HepG2 (cell line): Measurements from ENCODE around the gene RETREG2. TPM values are rescaled to one million over a fixed set of nuclear protein-coding genes. Genes with fewer than 3 reads are reported as not detected.

Experiments
- AHR ChIP-seq: IDR thresholded peaks from 2 replicates; pipeline ENCODE4 v1.6.1; 2018; ENCODE audit warnings: missing genetic modification reagents, missing compliant biosample characterization
- BHLHE40 ChIP-seq: IDR thresholded peaks from 2 replicates; pipeline ENCODE4 v1.6.1; 2011; ENCODE audit warnings: low read length, improper control_type of control experiment
- EEA1 ChIP-seq: sonication (generic); formaldehyde crosslinking; IDR thresholded peaks from 2 replicates; pipeline ENCODE4 v1.5.1; 2020; ENCODE audit warnings: mild to moderate bottlenecking, missing genetic modification reagents, borderline replicate concordance
- EHMT2 ChIP-seq: fragments of 200-600 bp; sonication (generic); IDR thresholded peaks from 2 replicates; pipeline ENCODE4 v1.7.0; 2017; ENCODE audit warnings: antibody characterized with exemption, low read depth, low read length, borderline replicate concordance
- GATAD1 ChIP-seq: IDR thresholded peaks from 2 replicates; pipeline ENCODE4 v1.6.1; 2016; ENCODE audit warnings: missing genetic modification reagents, missing compliant biosample characterization
- HMG20A ChIP-seq: IDR thresholded peaks from 2 replicates; pipeline ENCODE4 v1.6.1; 2016; ENCODE audit warnings: borderline replicate concordance
- NFIB ChIP-seq: sonication (generic); formaldehyde crosslinking; IDR thresholded peaks from 2 replicates; pipeline ENCODE4 v1.9.0; 2021; ENCODE audit warnings: missing genetic modification reagents, mild to moderate bottlenecking, borderline replicate concordance
- RARG ChIP-seq: sonication (generic); formaldehyde crosslinking; IDR thresholded peaks from 2 replicates; pipeline ENCODE4 v1.4.0; 2020; ENCODE audit warnings: low read depth, mild to moderate bottlenecking, missing genetic modification reagents
- RELA ChIP-seq: sonication (generic); formaldehyde crosslinking; IDR thresholded peaks from 2 replicates; pipeline ENCODE4 v1.4.0; 2020; ENCODE audit warnings: missing genetic modification reagents
- RNF2 ChIP-seq: fragments of 450-650 bp; conservative IDR thresholded peaks from 2 replicates; pipeline ENCODE4 v1.6.1; 2016; ENCODE audit warnings: low read depth
- TSC22D2 ChIP-seq: sonication (generic); formaldehyde crosslinking; IDR thresholded peaks from 2 replicates; pipeline ENCODE4 v1.5.1; 2020; ENCODE audit warnings: missing genetic modification reagents, mild to moderate bottlenecking, borderline replicate concordance
- ZBTB21 ChIP-seq: sonication (generic); formaldehyde crosslinking; IDR thresholded peaks from 2 replicates; pipeline ENCODE4 v1.4.0; 2020; ENCODE audit warnings: missing genetic modification reagents
- ZBTB4 ChIP-seq: sonication (generic); formaldehyde crosslinking; IDR thresholded peaks from 2 replicates; pipeline ENCODE4 v1.4.0; 2020; ENCODE audit warnings: missing genetic modification reagents, mild to moderate bottlenecking, borderline replicate concordance
- ZNF251 ChIP-seq: sonication (generic); formaldehyde crosslinking; IDR thresholded peaks from 2 replicates; pipeline ENCODE4 v1.9.0; 2021; ENCODE audit warnings: mild to moderate bottlenecking, missing genetic modification reagents
- ZNF296 ChIP-seq: sonication (generic); formaldehyde crosslinking; conservative IDR thresholded peaks from 2 replicates; pipeline ENCODE4 v1.5.0; 2020; ENCODE audit warnings: mild to moderate bottlenecking, missing genetic modification reagents
- ZNF350 ChIP-seq: sonication (generic); formaldehyde crosslinking; IDR thresholded peaks from 2 replicates; pipeline ENCODE4 v1.4.0; 2020; ENCODE audit warnings: mild to moderate bottlenecking, low read depth, missing genetic modification reagents, borderline replicate concordance
- ZNF800 ChIP-seq: sonication (generic); formaldehyde crosslinking; IDR thresholded peaks from 2 replicates; pipeline ENCODE4 v1.4.0; 2020; ENCODE audit warnings: missing genetic modification reagents
- polyA plus RNA-seq, 8 experiments: library from polyadenylated mRNA; depleted of rRNA in 3 of 8; stranded (reverse) in 7 of 8; unstranded in 1 of 8; fragments of >200 nt; fragmentation: Illumina TruSeq in 4 of 8; extraction: Trizol in 4 of 8; gene quantifications; 2 replicates each; pipeline versions ENCODE4 v1.2.1 to v1.2.3, GENCODE V29; 2011 to 2016; ENCODE audit warnings: low read depth in 4 of 8, missing spikeins in 1 of 8, mixed read lengths in 1 of 8; ENCODE audit not compliant: insufficient read depth in 1 of 8
- total RNA-seq, 5 experiments: library from RNA; depleted of rRNA; stranded (reverse); fragments of >200 nt; fragmentation: Illumina TruSeq; extraction: Trizol; gene quantifications; 2 replicates each; pipeline ENCODE4 v1.2.3, GENCODE V29; 2016; ENCODE audit warnings: low read depth in 1 of 5
- TF ChIP-seq, protein P1 (sequence below): fragments of 450-650 bp; IDR thresholded peaks from 2 replicates; pipeline ENCODE4 v1.6.1; 2016
- TF ChIP-seq, protein P2 (sequence below): sonication (generic); formaldehyde crosslinking; IDR thresholded peaks from 2 replicates; pipeline ENCODE4 v1.9.0; 2021; ENCODE audit warnings: missing genetic modification reagents, mild to moderate bottlenecking, borderline replicate concordance

Gene RETREG2
- total and polyA plus RNA-seq, 2 of the 13 experiments (the other 11 are each of a cell fraction or from before 2014, with no cell fraction given) = 86.0 to 134 TPM

- TF ChIP-seq ZBTB4 (peak; percentile 18; the same call in 1 of the 2 replicates), HMG20A (CRISPR knock-in tag) (peak; percentile 78; the same call in 1 of the 2 replicates), AHR (CRISPR knock-in tag) (no peak), RELA (CRISPR knock-in tag) (no peak), TSC22D2 (CRISPR knock-in tag) (no peak), NFIB (CRISPR knock-in tag) (no peak), BHLHE40 (no peak; the same call in 1 of the 2 replicates), ZBTB21 (CRISPR knock-in tag) (no peak), ZNF251 (CRISPR knock-in tag) (no peak), EHMT2 (peak; percentile 74; the same call in 1 of the 2 replicates), ZNF350 (CRISPR knock-in tag) (peak; percentile 89), ZNF296 (peak; percentile 93), GATAD1 (CRISPR knock-in tag) (peak; percentile 56; the same call in 1 of the 2 replicates), ZNF800 (CRISPR knock-in tag) (no peak), EEA1 (CRISPR knock-in tag) (no peak), RNF2 (no peak), RARG (CRISPR knock-in tag) (no peak)
- TF ChIP-seq, protein P1, sequence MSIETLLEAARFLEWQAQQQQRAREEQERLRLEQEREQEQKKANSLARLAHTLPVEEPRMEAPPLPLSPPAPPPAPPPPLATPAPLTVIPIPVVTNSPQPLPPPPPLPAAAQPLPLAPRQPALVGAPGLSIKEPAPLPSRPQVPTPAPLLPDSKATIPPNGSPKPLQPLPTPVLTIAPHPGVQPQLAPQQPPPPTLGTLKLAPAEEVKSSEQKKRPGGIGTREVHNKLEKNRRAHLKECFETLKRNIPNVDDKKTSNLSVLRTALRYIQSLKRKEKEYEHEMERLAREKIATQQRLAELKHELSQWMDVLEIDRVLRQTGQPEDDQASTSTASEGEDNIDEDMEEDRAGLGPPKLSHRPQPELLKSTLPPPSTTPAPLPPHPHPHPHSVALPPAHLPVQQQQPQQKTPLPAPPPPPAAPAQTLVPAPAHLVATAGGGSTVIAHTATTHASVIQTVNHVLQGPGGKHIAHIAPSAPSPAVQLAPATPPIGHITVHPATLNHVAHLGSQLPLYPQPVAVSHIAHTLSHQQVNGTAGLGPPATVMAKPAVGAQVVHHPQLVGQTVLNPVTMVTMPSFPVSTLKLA = no peak
- TF ChIP-seq, protein P2, sequence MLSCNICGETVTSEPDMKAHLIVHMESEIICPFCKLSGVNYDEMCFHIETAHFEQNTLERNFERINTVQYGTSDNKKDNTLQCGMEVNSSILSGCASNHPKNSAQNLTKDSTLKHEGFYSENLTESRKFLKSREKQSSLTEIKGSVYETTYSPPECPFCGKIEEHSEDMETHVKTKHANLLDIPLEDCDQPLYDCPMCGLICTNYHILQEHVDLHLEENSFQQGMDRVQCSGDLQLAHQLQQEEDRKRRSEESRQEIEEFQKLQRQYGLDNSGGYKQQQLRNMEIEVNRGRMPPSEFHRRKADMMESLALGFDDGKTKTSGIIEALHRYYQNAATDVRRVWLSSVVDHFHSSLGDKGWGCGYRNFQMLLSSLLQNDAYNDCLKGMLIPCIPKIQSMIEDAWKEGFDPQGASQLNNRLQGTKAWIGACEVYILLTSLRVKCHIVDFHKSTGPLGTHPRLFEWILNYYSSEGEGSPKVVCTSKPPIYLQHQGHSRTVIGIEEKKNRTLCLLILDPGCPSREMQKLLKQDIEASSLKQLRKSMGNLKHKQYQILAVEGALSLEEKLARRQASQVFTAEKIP (CRISPR knock-in tag) = no peak
Observed at GRCh38 chr2:219207884-219208740, 30.0 kb downstream of the RETREG2 start (continued).
